ENCODE measurements around the gene HSCB.

GRCh38 chr22:28768701-28769393 lies 27.0 kb downstream of the HSCB start:
- no peak for TF ChIP-seq CTCF (IDR thresholded peaks at IDR 0.05; ENCODE audit: low read length)
- TF ChIP-seq EZH2phosphoT487 (IDR thresholded peaks at IDR 0.05; ENCODE audit: low read length) = no peak
